LNCAP (cell line): Measurements from ENCODE around the gene FHIT.

Experiments used
- TF ChIP-seq, protein P1 (sequence below): fragments of 450-650 bp; IDR thresholded peaks from 2 replicates; pipeline ENCODE4 v1.5.1; 2017; ENCODE audit warnings: mild to moderate bottlenecking

The FHIT gene

GRCh38 chr3:60886518-60886917 is 364.7 kb downstream of the FHIT start:
- TF ChIP-seq, protein P1, sequence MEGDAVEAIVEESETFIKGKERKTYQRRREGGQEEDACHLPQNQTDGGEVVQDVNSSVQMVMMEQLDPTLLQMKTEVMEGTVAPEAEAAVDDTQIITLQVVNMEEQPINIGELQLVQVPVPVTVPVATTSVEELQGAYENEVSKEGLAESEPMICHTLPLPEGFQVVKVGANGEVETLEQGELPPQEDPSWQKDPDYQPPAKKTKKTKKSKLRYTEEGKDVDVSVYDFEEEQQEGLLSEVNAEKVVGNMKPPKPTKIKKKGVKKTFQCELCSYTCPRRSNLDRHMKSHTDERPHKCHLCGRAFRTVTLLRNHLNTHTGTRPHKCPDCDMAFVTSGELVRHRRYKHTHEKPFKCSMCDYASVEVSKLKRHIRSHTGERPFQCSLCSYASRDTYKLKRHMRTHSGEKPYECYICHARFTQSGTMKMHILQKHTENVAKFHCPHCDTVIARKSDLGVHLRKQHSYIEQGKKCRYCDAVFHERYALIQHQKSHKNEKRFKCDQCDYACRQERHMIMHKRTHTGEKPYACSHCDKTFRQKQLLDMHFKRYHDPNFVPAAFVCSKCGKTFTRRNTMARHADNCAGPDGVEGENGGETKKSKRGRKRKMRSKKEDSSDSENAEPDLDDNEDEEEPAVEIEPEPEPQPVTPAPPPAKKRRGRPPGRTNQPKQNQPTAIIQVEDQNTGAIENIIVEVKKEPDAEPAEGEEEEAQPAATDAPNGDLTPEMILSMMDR = no peak

GRCh38 chr3:60884005-60884404 is 367.2 kb downstream of the FHIT start:
- TF ChIP-seq, protein P1 = no peak

GRCh38 chr3:60877188-60877587 is 374.1 kb downstream of the FHIT start:
- TF ChIP-seq, protein P1 = no peak

- TF ChIP-seq, protein P1 = no peak
These were observed 380.9 kb downstream of the FHIT start for GRCh38 chr3:60870396-60870795.

DNA sequence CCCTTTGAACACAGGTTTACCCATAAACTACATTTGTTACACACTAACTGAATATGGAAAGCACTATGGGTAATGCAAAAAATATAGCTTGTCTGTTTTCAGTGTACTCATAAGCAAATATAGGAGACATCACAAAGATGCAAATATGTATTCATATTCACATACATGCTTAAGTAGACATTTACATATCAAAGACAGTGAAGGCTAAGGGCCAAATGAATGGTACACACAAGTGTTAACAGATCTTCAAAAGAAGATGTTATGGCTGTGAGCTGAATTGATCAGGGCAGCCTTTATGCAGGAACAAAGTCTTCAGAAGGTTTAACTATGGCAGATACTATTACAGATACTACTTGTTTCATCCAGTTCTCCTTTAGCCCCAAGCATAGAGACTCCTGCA is 384.1 kb downstream of the FHIT start:
- TF ChIP-seq, protein P1 = no peak

- TF ChIP-seq, protein P1 = no peak
These were observed 394.8 kb downstream of the FHIT start for GRCh38 chr3:60856257-60857046.

- TF ChIP-seq, protein P1 = no peak
These were observed 396.0 kb downstream of the FHIT start for GRCh38 chr3:60855250-60855649.

DNA sequence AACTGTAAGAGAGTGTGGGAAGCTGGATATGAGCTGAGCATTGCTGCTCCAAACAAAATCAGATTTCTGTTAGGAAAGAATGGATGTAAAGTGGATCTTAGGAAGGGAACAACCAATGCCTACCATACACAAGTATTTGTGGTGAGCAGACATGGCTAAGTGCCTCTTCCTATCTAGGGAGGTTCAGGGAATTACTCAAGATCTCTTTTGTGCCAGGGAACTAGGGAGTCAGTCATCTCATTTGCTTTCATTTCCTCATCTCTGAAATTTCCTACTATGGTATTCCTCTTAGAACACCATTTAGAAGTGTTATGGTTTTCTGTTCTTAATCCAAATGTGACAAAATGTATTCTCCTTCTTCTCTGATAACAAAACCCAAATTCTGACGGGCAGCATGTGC is 396.5 kb downstream of the FHIT start:
- TF ChIP-seq, protein P1 = no peak
